ENCODE results near the gene TCF25.
A peak's percentile ranks its signal among the peaks of the same experiment; 100 is the strongest.
"Not testable (repeated sequence)": the region's sequence is repeated elsewhere in the genome, so short reads cannot be mapped to it uniquely, and the experiment has no call there.

The TCF25 gene

GRCh38 chr16:89904606-89905510 is 31.5 kb downstream of the TCF25 start:
- DNase-seq (ENCODE audit: low read depth in 2 of 2): no peak

DNA sequence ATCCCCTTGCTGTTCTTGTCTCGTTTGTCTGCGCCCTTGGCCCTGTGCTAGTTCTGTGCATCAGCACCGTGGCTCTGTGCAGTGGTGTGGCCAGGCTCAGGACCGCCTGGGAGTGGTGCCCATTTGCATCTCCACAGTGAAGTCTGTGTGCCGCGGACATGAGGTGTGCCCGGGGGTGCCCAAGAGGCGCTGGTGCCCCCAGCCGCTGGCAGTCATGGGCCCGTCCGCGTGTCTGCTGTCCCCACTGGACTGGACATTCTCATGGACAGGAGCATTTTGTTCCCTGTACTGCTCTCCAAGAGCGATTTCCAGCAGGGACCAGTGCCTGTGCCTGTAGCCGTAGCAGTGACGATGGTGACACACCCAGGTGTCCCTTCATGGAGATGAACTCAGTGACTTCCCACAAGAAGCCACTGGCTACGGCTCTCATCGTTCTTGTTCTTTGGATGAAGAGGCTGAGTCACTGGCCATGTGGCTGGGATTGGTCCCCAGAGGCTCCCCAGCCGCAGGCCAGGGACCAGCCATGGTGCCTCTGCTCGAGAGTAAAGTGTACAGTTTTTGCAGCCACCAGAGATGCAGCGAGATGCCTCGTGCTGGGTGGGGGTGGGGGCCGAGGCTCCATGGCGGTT is 32.2 kb downstream of the TCF25 start:
- DNase-seq (ENCODE audit: low read depth in 2 of 2): no peak

DNA sequence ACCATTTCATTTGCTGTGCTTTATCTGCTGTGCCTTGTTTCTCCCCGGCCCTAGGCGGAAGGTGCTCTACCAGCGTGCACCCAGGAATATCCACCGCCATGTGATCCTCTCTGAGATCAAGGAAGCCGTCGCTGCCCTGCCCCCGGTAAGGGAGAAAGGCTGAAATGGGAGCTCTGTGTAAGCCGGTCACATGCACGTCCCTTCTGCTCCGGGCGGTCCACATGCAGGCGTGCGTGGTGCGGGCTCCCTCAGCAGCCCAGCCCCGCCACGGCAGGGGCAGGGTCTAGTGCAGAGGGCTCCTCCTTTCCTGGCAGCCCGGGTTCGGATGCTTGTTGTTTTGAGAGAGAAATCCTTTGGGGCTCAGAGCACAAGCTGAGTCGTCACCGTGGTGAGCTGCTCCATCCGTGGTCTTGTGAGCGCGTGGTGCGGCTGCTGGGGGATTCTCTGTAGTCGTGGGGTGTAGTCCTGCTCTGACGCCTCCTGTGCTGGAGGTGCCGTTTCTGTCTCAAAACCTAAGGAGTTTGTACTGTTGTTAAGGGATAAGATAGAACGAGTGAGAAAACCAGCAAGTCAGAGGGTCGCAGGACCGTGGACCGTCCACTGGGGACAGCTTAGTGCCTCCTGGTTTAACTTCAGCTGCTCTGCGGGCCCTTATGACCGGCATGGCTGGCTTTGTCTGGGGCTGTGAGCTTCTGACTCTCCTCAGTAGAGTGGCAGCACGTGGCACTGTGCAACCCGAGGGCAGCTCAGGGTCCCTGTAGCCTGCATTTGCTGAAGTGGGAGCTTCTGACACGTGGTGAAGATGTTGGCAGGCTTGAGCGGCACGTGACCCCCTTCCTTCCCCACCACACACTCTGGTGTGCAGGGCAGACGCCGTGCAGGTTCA is 33.0 kb downstream of the TCF25 start:
- DNase-seq (ENCODE audit: low read depth in 2 of 2): no peak

GRCh38 chr16:89907055-89907814 is 33.8 kb downstream of the TCF25 start:
- no peak for DNase-seq (ENCODE audit: low read depth in 2 of 2)

DNA sequence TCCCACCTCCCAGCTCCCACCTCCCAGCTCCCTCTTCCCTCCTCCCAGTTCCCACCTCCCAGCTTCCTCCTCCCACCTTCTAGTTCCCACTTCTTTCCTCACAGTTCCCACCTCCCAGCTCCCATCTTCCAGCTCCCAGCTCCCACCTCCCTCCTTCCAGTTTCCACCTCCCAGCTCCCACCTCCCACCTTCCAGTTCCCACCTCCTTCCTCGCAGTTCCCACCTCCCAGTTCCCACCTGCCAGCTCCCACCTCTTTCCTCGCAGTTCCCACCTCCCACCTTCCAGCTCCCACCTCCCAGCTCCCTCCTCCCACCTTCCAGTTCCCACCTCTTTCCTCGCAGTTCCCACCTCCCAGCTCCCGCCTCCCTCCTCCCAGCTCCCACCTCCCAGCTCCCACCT is 34.8 kb downstream of the TCF25 start:
- DNase-seq (ENCODE audit: low read depth in 2 of 2): no peak

DNA sequence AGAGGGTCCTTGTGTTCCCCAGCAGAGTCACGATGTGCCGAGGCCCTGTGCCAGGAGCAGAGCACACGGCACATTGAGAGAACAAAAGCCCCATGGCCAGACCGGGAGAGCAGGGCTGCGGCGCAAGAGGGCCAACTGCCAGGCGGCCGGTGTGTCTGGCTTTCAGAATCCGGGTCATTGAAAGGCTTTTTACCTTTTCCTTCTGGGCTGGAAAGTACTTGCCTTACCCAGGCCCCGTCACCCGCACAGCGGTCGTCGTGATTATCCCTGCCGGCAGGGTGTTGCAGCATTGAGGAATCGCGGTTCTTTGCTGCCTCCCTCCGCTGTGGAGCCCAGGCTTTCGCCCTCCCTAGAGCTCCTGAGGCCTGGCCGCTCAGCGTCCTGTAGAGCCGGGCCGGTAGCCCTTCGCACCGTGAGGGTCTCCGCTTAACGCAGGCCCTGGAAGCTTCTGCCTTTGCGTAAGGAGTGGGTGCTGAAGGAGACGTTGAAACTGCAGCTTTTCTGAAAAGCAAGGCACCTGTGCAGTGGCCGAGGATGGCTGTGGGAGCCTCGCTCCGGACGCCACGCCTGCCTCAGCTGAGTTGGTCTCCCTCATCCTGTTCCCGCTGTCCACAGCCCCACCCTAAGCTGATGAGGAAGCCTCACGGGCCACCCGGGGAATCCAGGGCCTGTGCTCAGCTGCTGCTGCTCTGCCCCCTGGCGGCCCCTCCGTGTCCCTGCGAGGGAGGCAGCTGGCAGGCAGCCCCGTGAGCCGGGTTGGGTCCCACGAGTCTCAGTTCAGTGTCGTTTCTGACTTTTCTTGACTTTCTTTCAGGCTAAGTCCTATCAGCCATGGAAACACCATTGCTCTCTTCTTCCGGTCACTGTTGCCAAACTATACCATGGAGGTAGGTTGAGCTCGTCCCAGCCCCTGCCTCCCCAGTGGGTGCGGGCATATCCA is 36.7 kb downstream of the TCF25 start:
- DNase-seq (ENCODE audit: low read depth in 2 of 2): peak; percentile 54 to 56

GRCh38 chr16:89910717-89911354 is 37.4 kb downstream of the TCF25 start:
- no peak for DNase-seq (ENCODE audit: low read depth in 2 of 2)

DNA sequence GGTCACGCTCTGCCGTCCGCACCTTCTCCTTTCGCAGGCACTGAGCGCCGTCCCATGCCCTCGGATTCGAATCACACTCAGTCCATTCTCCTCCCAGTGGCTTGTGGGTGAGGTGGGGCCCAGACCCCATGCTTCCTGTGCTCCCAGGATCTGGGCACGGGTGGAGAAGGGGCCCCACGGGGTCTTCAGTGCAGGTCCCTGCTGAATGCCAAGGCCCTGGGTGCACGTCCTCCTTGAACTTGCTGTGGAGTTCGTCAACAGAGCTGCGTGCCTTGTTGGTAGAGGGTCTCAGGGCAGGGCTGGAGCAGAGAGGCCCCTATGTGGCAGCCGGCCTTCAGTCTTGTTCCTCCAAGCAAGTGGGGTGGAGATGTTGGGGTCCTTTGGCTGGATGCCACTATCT is 38.0 kb downstream of the TCF25 start:
- no peak for DNase-seq (ENCODE audit: low read depth in 2 of 2)

DNA sequence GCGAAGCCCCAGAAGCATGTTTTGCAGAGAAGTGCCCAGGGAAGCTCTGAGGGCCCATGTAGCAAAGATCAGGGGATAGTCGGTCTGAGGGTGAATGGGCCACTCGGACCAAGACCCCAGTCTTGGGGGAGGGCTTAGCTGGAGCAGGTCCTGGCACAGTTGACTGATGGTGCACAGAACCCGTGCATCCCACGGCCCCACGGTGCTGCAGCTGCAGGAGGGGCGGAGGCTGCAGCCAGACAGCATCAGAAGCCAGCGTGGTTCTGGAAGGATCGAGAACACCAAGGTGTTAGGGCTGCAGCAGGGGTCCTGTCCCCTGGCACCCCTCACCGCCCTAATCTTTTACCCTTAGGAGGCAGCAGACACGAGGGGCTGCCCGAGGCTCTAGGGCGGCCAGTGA is 38.8 kb downstream of the TCF25 start:
- no peak for DNase-seq (ENCODE audit: low read depth in 2 of 2)

- no peak for DNase-seq (ENCODE audit: low read depth in 2 of 2)
Observed at GRCh38 chr16:89912627-89913026, 39.2 kb downstream of the TCF25 start.

DNA sequence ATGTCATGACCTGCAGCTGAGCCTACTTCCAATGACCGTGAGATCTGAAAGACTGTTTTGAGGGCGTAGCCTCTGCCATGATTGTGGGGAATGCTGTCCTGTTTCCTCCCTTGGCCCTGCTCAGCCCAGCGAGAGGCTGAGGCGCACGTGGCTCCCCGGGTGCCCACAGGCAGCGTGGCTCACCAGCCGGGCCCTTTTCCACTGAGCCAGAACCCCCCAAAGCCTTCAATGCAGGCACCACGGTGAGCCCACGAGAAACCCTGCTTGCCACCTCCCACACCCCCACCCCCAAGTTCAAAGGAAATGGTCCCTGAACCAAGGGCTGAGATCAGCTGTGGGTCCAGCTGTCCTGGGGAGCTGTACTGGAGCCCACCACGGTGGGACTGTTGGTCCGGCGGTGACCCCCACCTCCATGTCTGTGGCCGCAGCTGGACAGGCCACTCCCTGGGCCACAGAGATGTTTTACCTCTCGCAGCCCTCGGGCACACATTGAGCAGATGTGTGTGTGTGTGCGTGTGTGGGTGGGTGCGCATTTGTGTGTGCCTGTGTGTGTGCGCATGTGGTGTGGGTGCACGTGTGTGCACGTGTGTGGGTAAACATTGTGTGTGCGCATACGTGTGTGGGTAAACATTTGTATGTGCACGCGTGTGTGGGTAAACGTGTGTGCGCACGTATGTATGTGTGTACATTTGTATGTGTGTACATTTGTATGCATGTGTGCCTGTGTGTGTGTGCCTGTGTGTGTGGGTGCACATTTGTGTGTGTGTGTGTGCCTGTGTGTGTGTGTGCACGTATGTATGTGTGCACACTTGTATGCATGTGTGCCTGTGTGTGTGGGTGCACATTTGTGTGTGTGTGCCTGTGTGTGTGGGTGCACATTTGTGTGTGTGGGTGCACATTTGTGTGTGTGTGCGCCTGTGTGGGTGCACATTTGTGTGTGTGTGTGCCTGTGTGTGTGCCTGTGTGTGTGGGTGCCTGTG is 40.3 kb downstream of the TCF25 start:
- no peak for DNase-seq (ENCODE audit: low read depth in 2 of 2)

GRCh38 chr16:89914642-89915285 is 41.4 kb downstream of the TCF25 start:
- DNase-seq (ENCODE audit: low read depth in 2 of 2): not testable (repeated sequence)

GRCh38 chr16:89915303-89916232 is 42.2 kb downstream of the TCF25 start:
- no peak for DNase-seq (ENCODE audit: low read depth in 2 of 2)

DNA sequence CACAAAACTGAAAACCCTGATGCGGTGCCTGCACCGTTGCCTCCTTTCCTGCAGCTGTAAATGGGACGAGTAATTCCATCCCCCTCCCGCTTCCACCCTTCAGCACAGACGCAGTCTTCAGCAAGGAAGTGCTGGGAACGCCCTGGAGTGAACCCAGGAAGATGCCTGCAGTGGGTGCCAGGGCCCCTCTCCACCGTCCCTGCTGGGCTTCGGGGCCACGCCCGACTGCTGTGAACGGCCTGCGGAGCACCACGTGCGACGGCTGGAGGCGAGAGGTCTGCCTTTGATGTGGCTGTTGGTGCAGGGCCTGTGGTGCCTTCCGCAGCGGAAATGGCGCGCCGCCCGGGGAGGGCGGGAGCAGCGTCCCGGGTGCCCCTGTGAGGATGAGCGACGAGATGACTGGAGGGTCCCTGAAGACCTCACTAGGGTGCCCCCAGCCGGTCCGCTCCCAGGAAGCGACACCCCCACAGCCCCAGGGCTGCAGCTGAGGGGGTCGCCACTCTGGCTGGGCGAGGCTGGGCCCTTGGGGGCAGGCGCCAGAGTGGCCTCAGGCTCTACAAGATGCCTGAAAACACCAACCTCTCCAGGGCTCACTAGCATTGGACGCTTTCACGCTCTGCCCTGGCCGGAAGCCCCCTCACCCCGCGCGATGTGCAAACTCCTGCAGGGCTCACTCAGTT is 44.5 kb downstream of the TCF25 start:
- peak; percentile 34 to 58 for DNase-seq (ENCODE audit: low read depth in 2 of 2)

GRCh38 chr16:89918453-89919347 is 45.3 kb downstream of the TCF25 start, which contains the start of gene MC1R:
TSS of gene MC1R (plus strand) at chr16:89918862. CDS start at chr16:89919259, 397 bp downstream.
- DNase-seq (ENCODE audit: low read depth in 2 of 2): no peak

Measured in activated CD4-positive, alpha-beta T cell treated with anti-CD3 and anti-CD28 coated beads for 24 hours (primary cell).